IPS-11a (cell line): ENCODE data around the gene SMIM28.

Experiments
- H3K4me3 ChIP-seq: one replicate; pipeline ENCODE4 v1.5.1; 2013; ENCODE audit warnings: low read depth, low read length, control low read depth

The SMIM28 gene

DNA sequence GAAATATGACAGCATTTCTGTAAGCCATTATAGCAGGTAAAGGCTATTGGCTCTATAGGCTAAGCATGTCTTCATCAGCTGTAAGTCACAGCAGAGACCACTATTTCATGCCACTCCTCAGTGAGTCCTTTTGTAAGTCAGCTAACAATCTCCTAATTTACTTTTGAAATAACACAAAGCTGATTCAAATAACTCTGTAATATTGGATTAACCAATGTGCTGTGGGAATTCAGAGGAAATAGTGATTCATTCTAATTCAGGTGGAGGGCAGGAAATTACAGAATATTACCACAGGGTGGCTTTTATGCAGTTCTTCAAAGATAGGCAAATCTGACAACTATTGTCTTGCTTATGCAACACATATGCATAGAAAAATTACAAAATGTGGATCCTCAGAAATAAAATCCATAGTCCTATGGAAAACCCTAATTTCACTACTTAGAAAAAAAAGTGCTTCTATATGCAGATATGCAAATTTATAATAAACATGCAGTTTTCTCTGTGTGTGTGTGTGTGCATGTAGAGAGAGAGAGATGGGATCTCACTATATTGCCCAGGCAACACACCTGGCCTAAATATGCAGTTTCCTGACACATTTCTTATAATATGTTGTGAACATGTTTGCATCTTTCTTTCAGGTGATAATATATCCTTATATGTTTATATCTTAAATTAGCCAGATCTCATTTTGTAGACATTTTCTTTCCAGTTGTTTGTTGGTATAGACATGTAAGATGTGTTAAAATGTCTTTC lies 4.8 kb upstream of the SMIM28 start:
- H3K4me3 ChIP-seq = no peak overlapping the region

DNA sequence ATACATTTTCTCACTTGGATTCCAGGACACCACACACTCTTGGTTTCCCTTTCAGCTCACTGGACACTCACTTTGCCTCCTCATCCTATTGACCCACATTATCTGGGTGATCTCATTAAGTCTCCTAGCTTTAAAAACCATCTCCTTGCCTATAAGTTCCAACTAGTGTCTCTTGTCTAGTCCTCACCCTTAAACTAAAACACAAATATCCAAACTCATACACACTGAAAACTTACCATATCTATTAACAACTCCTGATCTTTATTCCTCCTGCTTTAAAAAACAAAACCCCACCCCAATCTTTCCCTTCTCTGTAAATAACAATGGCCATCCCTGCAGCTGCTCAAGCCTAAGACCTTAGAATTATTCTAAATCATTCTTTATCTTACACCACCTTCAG lies 3.5 kb upstream of the SMIM28 start:
- no peak overlapping the region for H3K4me3 ChIP-seq

DNA sequence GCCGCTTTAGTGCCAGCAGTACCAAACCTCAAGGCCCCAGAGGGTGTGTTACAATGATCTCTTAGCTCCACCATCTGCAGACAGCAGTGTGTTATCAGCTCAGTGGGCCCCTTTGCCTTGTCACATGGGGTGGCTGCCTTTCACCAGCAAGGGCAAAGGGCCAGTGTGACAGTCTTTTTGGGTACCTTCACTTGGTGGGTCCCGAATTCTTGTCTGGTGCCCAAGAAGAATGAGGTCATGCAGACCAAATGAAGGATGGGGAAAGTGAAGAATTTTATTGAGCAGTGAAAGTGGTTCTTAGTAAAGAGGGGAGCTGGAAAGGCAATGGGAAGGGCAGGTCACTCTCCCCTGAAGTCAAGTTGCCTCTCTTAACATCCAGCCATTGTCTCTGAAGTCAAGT lies 2.9 kb upstream of the SMIM28 start:
- H3K4me3 ChIP-seq = no peak overlapping the region

DNA sequence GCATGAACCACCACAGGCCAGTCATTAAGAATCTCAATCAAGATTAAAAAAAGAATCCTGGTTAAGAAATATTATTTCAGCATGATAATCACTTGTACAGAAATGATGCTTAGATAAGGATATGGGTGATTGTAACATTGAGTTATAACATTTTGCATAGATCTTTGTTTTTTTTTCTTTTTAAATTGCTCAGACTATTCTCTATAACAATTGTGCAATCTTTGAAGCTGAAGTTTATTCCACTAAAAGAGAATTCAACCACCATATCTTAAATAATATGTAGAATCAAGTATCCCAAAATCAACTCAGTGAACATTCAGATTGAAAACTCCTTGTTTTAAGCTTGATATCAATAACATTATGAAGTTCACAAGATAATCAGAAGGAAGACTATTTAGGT lies 663 bp upstream of the SMIM28 start:
- H3K4me3 ChIP-seq = no peak overlapping the region

DNA sequence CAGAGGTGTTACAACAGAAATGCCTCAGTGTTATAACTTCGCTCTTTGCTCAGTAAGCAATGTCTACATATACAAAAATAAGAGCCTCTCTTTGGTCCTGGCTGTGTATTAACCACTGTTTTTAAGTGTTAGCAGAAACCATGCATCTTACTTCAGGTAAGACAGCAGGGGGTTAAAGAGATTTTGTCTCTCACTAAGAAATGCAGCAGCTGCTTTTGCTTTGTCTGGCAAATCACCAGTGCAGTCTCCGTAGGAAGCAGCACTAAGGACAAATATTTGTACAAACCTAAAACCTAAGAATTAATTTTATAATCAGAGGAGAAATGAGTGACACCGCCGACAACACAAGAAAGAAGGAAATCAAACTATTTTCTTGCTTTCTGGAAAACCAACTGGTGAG lies 758 bp downstream of the SMIM28 start:
- no peak overlapping the region for H3K4me3 ChIP-seq

DNA sequence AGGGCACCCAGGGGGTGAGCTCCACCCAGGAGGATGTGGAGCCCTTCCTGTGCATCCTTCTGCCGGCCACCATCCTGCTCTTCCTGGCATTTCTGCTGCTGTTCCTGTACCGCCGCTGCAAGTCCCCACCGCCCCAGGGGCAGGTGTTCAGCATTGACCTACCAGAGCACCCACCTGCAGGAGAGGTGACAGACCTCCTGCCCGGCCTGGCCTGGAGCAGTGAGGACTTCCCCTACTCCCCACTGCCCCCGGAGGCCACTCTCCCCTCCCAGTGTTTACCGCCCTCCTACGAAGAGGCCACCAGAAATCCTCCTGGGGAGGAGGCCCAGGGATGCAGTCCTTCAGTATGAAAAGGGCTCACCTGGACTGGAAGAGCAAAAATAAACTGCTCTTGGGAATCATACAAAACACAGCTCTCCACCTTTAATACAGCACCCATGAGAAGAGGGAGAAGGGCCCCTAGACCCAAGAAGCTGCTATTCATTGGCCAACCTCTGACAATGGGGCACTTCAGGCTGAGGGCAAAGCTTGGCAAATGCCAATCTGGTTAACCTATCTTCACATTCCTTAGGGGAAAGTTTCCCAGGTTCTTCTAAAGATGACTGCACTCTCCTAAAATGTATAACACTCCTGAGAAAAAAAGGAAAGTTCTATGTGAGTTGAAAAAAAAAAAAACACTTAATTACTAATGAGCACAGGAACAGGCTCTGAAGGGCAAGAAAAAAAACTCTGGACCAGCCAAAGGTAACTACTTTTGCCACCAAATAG lies 5.0 kb downstream of the SMIM28 start:
- H3K4me3 ChIP-seq = no peak overlapping the region

DNA sequence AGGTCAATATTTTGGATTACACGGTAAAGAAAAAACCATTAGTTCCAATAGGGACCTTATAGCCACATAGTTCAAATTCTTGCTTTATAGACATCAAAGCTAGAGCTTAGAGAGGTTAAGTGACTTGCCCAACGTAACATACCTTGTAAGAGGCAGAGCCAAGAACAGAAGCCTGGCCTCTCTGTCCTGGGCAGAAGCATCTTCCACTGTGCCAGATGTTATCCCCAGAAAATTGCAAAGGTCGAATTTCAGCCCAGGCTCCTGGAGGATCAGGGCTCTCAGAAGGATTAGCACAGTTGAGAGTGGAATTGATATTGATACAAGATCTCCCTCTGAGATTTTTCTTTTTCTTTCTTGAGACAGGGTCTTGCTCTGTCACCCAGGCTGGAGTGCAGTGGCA lies 6.1 kb downstream of the SMIM28 start:
- H3K4me3 ChIP-seq = no peak overlapping the region

DNA sequence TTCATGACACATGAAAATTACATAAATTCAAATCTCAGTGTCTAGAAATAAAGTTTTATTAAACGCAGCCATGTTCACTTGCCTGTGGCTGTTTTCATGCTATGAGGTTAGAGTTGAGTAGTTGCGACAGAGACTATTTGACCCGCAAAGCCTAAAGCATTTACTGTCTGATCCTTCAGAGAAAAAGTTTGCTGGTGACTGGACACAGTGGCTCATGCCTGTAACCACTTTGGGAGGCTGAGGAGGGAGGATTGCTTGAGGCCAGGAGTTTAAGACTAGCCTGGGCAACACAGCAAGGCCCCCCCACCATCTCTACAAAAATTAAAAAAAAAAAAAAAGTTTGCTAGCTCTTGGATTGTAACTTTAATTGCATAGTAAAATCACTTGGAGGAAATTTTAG lies 9.2 kb downstream of the SMIM28 start:
- no peak overlapping the region for H3K4me3 ChIP-seq

DNA sequence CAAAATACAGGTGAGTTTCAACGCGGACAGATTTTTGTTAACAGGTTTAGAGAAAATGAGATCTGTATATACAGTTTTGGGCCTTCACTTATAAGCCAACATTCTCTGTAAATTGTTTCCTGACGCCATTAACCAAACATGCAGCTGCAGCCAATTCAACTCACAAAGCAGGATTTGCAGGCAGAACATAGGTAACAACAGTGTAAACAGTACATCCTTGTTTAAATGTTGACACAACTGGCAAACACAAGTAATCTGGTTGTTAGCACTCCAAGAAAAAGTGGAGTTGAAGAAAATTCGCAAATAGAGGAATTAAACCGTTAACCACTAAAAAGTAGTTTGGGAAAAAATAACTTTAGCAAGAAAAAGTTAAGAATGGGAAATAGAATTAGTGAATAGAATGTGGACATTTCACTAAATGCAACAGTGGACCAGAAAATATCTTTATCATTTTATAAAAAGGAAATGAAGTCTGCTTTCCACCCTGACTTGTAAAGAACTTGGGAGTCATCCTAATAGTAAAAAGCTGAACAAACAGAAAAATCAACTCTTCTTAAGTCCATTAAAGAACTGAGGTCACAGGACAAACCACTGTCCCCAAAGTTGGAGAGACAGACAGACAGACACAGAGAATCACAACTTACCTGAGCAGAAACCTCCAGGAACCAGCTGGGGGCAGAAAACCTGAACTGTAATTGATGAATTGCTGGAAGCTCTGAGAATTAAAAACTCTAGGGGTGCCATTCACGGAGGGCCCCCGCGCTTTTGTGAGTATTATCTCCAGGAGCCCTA lies 10.1 kb downstream of the SMIM28 start:
- no peak overlapping the region for H3K4me3 ChIP-seq

DNA sequence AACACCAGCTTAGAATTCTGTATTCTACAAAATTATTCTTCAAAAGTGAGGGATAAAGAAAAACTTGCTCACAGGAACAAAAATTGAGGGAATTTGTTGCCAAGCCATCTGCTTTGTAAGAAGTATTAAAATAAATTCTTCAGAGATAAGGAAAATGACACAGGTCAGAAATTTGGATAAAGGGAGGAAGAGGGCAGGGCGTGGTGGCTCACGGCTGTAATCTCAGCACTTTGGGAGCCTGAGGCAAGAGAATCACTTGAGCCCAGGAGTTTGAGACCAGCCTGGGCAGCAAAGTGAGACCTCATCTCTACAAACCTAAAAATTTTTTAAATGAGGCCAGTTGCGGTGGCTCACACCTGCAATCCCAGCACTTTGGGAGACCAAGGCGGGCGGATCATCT lies 11.8 kb downstream of the SMIM28 start:
- no peak overlapping the region for H3K4me3 ChIP-seq

DNA sequence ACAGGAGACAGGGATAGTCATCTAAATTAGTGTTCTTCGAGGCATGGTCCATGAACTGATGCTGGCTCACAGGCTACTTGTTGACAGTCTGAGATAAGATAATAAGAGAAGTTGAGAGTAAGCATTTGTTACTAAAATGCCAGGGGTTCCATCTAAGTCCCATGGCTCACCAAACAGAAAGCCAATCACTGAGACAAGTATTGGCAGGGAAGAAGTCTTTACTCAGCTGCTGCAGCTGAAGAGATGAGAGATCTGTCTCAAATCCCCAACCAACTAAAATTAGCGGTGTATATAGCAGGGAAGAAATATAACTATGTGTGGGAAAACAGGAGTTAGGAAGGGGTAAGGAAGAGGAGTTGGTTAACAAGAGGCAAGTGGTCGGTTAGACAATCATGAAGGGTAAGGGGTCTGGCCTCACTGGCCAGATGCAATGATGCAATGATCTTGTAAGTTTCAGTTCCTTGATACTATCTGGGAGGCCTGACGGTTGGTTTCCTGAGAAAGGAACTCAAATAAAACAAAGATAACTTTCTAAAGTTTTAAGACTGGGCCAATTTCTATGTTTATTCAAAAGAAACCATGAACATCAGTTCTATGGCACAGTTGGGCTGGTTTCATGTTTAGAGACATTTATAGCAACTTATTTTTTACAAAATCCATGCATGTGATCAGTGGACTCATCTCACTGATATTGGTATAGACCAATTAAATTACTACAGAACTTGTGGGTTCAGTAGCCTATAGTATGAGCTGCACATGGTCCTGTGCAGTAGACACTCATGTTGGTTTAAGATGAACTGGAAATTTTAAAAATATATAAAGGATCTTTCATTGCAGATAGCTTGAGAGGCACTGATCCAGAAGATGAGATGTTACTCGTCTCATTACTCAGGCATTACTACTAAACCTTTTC lies 16.4 kb downstream of the SMIM28 start:
- H3K4me3 ChIP-seq = no peak overlapping the region

DNA sequence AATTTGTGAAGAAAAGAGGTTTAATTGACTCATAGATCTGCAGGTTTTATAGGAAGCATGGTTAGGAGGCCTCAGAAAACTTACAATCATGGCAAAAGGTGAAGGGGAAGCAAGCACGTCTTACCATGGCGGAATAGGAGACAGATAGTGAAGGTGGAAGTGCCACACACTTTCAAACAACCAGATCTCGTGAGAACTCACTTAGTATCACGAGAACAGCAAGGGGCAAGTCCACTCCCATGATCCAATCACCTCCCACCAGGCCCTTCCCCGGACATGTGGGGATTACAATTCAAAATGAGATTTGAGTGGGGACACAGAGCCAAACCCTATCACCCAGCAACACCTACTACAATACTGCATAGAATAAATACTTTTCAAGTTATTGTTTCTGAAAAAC lies 19.0 kb downstream of the SMIM28 start:
- H3K4me3 ChIP-seq = no peak overlapping the region

DNA sequence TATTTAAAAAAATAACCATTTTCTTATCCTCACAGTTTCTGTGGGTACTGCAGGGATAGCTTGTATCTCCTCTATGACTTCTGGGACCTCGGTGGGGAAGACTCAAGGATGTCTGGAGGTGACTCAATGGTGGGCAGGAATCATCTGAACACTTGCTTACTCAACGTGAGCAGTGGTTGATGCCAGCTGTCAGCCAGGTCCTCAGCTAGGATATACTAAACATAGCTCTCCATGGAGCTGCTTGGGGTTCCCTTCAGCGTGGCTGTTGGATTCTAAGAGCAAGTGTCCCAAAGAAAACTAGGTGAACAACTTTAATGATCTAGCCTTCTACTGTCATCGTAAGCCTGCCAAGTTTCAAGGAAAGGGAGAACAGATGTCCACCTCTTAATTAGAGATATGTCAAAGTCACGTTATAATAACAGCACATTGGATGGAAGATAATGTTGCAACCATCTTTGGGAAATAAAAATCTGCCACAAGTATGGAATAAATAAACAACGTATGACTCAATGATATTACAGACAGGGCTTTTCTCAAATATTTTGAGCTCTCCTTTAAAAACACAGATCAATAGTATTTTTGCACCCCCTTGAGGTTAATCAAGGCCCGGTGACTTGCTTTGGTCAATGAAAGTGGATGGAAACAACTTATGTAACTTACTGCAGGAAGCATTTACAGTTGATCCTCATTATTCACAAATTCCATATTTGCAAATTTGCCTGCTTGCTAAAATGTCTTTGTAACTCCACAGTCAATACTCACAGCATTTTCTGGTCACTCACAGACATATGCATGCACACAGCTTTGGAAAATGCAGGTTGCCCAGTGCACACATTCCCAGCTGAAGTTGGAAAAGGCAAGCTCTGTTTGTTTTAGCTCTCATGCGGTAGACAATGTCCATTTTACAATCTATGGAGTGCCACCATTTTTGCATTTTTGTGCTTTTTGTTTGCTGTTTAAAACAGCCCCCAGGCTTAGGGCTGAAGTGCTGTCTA lies 19.7 kb downstream of the SMIM28 start:
- no peak overlapping the region for H3K4me3 ChIP-seq

DNA sequence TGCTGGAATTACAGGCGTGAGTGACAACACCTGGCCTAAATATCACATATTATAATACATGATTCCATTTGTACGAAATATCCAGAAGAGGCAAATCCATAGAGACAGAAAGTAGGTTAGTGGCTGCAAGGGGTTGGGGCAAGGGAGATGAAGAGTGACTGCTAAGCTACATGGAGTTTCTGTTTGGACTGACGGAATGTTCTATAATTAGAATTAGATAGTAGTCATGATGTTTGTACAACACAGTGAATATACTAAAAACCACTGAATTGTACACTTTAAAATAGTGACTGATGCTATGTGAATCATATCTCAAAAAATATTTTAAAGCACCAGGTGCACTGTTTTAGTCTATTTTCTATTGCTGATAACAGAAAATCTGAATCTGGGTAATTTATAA lies 22.6 kb downstream of the SMIM28 start:
- H3K4me3 ChIP-seq = no peak overlapping the region

DNA sequence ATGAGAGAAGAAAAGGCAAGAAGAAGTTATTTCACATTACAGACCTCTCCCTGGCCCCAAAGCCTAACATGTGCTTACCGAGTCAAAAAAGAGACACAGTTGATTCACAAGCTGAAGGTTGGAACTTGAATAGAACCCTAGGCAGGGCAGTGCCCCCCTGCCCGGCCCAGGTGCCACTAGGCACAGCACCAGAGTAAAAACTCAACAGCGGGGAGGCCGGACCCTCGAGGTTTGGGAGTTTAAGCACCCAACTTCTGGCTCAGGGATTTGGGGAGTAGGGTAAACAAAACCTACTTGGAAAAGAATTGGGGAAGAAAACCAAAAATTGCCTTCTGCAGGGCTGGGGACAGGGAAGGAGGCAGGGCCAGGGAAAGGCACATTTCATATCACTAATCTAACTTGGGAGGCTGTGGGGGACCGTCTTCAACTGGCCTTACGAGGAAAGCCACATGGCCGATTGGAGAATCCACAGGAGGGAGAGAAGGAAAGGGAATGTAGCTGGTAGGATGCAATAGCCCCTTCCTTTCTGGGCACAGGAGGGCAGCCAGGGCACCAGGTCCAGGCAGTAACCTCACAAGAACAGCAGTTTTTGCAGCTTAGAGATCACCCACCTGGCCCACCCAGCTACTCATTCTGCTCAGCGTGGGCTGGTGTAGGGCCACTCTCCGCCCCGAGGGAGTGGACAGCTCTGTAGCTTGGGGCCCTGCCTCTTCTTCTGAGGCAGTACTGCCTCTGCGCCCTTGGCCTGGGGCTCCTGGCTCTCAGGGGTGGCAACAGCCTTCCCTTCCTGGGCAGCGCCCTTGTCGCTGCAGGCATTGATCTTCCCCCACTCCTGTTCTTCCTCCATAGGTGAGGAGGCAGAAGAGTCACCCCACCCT lies 24.5 kb downstream of the SMIM28 start:
- no peak overlapping the region for H3K4me3 ChIP-seq

DNA sequence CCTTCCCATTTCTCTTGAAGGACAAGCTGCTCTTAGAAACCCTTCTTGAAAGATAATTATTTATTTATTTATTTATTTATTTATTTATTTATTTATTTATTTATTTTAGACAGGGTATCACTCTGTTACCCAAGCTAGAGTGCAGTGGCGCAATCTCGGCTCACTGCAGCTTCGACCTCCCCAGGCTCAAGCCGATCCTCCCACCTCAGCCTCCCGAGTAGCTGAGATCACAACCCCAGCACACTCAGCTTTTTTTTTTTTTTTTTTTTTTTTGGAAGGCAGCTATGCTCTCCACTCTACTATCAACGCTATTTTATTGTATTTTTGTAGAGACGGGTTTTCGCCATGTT lies 25.1 kb downstream of the SMIM28 start:
- H3K4me3 ChIP-seq = no peak overlapping the region

DNA sequence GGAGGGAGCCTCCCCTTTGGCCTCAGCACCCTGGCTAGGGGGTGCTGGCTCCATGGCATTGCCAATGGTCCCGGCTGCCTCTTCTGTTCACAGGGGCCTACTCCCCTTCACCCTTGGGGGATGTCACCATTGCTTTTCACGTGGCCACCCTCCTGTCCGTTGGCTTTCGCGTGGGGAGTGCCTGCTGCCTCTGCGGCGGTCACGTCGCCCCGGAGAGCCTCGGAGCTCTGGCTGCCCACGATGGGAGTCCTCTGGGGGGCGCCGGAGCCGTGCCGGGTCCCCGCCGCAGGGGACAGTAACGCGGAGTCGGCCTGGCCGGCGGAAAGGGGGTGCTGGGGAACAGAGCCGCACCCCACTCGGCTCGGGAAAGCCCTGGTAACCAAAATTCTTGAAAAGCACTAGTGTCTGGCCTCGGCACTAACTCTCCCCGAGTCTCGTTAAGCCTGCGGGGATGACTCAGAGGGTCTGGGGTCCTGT lies 25.7 kb downstream of the SMIM28 start:
- peak overlapping the region; percentile 63 for H3K4me3 ChIP-seq

DNA sequence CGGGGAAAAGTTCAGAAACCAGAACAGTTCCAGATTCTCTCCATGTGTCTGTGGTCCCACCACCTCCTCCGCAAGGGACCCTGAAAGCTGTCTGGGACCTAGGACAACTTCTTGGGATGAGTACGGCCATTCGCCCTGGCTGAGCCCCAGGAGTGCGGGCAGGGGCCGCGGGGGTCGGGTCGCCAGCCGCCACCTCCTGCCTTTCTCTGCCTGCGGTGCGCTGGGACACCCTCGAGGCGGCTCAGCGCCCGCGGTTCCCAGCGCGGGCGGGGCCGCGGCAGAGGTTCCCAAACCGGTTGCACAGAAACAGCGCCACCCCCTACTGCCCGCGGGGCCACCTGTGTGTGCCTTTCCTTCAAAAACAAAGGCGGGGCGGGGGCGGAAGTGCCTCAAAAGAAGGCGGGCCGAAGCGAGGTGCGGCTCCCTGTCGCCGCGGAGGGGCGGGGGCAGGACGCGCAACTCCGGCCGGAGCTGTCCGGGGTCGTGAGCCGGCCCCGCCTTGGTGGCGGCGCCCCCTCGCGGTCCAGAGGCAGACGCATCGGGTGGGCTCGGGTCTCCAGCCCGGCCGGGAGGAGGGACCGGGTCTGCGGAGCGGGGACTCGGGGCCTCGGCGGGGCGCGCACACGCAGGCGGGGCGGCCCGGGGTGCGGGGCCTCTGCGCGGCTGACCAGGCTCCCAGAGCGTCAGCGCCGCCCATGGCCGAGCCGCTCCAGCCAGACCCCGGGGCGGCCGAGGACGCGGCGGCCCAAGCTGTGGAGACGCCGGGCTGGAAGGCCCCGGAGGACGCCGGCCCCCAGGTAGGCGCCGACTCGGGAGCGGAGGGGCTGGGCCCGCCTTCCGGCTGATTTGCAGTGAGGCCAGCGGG lies 26.3 kb downstream of the SMIM28 start, which contains the start of gene HEBP2:
Gene HEBP2 (plus strand): TSS at position 423 of the 865 bp plus-strand sequence. CDS start 273 bp downstream, at position 696.
- peak within 1 kb of the TSS; percentile 82 for H3K4me3 ChIP-seq
